Parathyroid adenoma (tissue), 2 donors: ENCODE measurements around the gene MEGF9.
A peak's percentile ranks its signal among the peaks of the same experiment; 100 is the strongest.
"Not testable (repeated sequence)": the region's sequence is repeated elsewhere in the genome, so short reads cannot be mapped to it uniquely, and the experiment has no call there.

Experiments used
- H2AFZ ChIP-seq: fragments of 300-600 bp; sonication (generic); one replicate; pipeline ENCODE4 v1.7.0; 2017; ENCODE audit warnings: antibody characterized with exemption, mild to moderate bottlenecking
- H3K27ac ChIP-seq: fragments of 300-600 bp; sonication (generic); one replicate; pipeline ENCODE4 v1.7.0; 2017
- H3K27me3 ChIP-seq: fragments of 300-600 bp; sonication (generic); one replicate; pipeline ENCODE4 v1.7.0; 2017; ENCODE audit warnings: low read length; ENCODE audit not compliant: control insufficient read depth, insufficient read depth
- H3K36me3 ChIP-seq: fragments of 300-600 bp; sonication (generic); one replicate; pipeline ENCODE4 v1.7.0; 2017; ENCODE audit warnings: low read length; ENCODE audit not compliant: control insufficient read depth, insufficient read depth
- H3K4me1 ChIP-seq: fragments of 300-600 bp; sonication (generic); one replicate; pipeline ENCODE4 v1.7.0; 2017; ENCODE audit warnings: control low read depth
- H3K4me2 ChIP-seq: fragments of 300-600 bp; sonication (generic); one replicate; pipeline ENCODE4 v1.7.0; 2017; ENCODE audit warnings: low read length
- H3K4me3 ChIP-seq: fragments of 300-600 bp; sonication (generic); one replicate; pipeline ENCODE4 v1.7.0; 2017; ENCODE audit warnings: low read depth, low read length
- H3K79me2 ChIP-seq: fragments of 300-600 bp; sonication (generic); one replicate; pipeline ENCODE4 v1.7.0; 2017; ENCODE audit warnings: control low read depth
- H3K9ac ChIP-seq: fragments of 300-600 bp; sonication (generic); one replicate; pipeline ENCODE4 v1.7.0; 2017; ENCODE audit warnings: mild to moderate bottlenecking
- H3K9me3 ChIP-seq: fragments of 300-600 bp; sonication (generic); one replicate; pipeline ENCODE4 v1.7.0; 2017; ENCODE audit warnings: low read length; ENCODE audit not compliant: control insufficient read depth
- CTCF ChIP-seq: fragments of 300-600 bp; sonication (generic); IDR thresholded peaks from one replicate; pipeline ENCODE4 v1.7.0; 2017; ENCODE audit warnings: antibody characterized with exemption, mild to moderate bottlenecking
- donor health status: primary hyperparathyroidism.

Gene MEGF9

DNA sequence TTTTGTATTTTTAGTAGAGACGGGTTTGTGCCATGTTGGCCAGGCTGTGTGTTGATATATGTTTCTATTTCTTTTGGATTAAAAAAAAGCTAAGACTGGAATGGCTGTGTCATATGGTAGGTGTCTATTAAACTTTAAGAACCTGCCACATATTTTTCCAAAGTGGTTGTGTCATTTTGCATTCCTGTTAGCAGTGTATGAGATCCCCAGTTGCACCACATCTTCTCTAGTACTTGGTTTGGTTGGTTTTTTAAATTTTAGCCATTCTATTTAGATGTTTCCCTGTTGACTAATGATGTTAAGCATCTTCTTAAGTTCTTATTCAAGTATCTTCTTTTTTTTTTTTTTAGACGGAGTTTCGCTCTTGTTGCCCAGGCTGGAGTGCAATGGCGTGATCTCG is 36.2 kb upstream of the MEGF9 start:
- Histone ChIP-seq H3K27ac (no peak overlapping the region), H3K9ac (no peak overlapping the region), H2AFZ (no peak overlapping the region), H3K9me3 (no peaks in the 10 kb centered on the region), H3K4me2 (no peak overlapping the region), H3K79me2 (no peaks in the 10 kb centered on the region), H3K4me1 (no peaks in the 10 kb centered on the region), H3K4me3 (no peak overlapping the region), H3K27me3 (no peaks in the 10 kb centered on the region), H3K36me3 (no peaks in the 10 kb centered on the region)
- TF ChIP-seq CTCF = no peak

DNA sequence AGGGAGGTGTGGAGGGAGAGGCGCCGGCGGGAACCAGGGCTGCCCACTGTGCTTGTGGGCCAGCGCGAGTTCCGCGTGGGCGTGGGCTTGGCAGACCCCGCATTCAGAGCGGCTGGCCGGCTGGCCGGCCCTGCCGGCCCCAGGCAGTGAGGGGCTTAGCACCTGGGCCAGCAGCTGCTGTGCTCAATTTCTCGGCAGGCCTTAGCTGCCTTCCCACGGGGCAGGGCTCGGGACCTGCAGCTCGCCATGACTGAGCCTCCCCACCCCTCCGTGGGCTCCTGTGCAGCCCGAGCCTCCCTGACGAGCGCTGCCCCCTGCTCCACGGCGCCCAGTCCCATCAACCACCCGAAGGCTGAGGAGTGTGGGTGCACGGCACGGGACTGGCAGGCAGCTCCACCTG is 32.1 kb upstream of the MEGF9 start:
- H3K9ac ChIP-seq, H3K4me1 ChIP-seq, H3K4me3 ChIP-seq, H3K9me3 ChIP-seq, H3K79me2 ChIP-seq, H3K36me3 ChIP-seq, H2AFZ ChIP-seq, H3K27me3 ChIP-seq, H3K27ac ChIP-seq, H3K4me2 ChIP-seq: not testable (repeated sequence)

DNA sequence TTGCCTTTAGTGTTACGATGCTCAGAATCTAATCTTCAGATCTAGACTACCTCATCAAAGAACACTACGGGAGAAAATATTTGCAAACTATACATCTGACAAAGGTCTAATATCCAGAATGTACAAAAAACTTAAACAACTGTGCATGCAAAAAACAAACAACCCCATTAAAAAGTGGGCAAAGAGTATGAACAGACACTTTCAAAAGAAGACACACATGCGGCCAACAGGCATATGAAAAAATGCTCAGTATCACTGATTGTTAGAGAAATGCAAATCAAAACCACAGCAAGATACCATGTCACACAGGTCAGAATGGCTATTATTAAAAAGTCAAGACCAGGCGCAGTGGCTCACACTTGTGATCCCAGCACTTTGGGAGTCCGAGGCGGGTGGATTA is 31.0 kb upstream of the MEGF9 start:
- no peak for TF ChIP-seq CTCF
- Histone ChIP-seq H3K9me3 (no peaks in the 10 kb centered on the region), H3K4me1 (no peaks in the 10 kb centered on the region), H3K27ac (no peak overlapping the region), H2AFZ (no peak overlapping the region), H3K4me2 (no peak overlapping the region), H3K79me2 (no peaks in the 10 kb centered on the region), H3K27me3 (no peaks in the 10 kb centered on the region), H3K9ac (no peak overlapping the region), H3K36me3 (no peaks in the 10 kb centered on the region), H3K4me3 (no peak overlapping the region)

DNA sequence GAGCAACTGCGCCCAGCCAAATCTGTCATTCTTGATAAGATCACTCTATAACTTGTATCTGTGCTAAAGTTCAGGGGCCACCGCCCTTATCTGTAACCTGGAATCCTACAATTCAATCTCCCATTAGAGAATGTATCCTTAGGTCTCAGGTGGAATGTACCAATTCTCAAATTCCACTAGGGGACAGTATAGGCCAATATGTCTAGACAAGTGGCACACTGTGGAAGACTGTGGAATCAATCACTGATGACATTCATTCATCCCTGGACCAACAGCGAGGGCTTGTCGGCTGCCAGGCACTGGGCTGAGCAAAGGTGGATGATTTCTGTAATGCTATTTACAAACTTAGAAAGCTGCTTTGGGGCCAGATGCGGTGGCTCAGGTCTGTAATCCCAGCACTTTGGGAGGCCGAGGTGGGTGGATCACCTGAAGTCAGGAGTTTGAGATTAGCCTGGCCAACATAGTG is 28.7 kb upstream of the MEGF9 start:
- TF ChIP-seq CTCF = peak; percentile 29
- H3K4me1 ChIP-seq = no peaks in the 10 kb centered on the region
- no peaks in the 10 kb centered on the region for H3K27me3 ChIP-seq
- H3K4me3 ChIP-seq = no peak overlapping the region
- H3K27ac ChIP-seq = no peak overlapping the region
- H3K4me2 ChIP-seq = no peak overlapping the region
- no peaks in the 10 kb centered on the region for H3K9me3 ChIP-seq
- H3K36me3 ChIP-seq = no peaks in the 10 kb centered on the region
- H2AFZ ChIP-seq = no peak overlapping the region
- H3K9ac ChIP-seq = no peak overlapping the region
- no peaks in the 10 kb centered on the region for H3K79me2 ChIP-seq

GRCh38 chr9:120741701-120742100 is 27.4 kb upstream of the MEGF9 start:
- Histone ChIP-seq H3K79me2 (no peaks in the 10 kb centered on the region), H3K9ac (no peak overlapping the region), H3K4me2 (no peak overlapping the region), H3K4me1 (no peaks in the 10 kb centered on the region), H3K4me3 (no peak overlapping the region), H2AFZ (no peak overlapping the region), H3K27ac (no peak overlapping the region), H3K27me3 (no peaks in the 10 kb centered on the region), H3K9me3 (no peaks in the 10 kb centered on the region), H3K36me3 (no peaks in the 10 kb centered on the region)
- TF ChIP-seq CTCF = no peak
